Mesendoderm (in vitro differentiated cells): ENCODE results near the gene OCLN.
"Not testable (repeated sequence)": the region's sequence is repeated elsewhere in the genome, so short reads cannot be mapped to it uniquely, and the experiment has no call there.

ENCODE experiments used
- DNase-seq: peaks from one replicate; pipeline ENCODE4 v3.0.0; 2013
- H2AK5ac ChIP-seq: 2 replicates; pipeline ENCODE4 v1.6.1; 2013; ENCODE audit warnings: low read length, inconsistent platforms
- H2BK120ac ChIP-seq: 2 replicates; pipeline ENCODE4 v1.6.1; 2013; ENCODE audit warnings: low read depth, mild to moderate bottlenecking, low read length, moderate library complexity, mixed read lengths
- H2BK15ac ChIP-seq: replicated peaks from 2 replicates; pipeline ENCODE4 v1.6.1; 2013; ENCODE audit warnings: low read depth, mild to moderate bottlenecking, moderate library complexity
- H2BK5ac ChIP-seq: 2 replicates; pipeline ENCODE4 v1.6.1; 2013; ENCODE audit warnings: low read length, inconsistent platforms
- H3K18ac ChIP-seq: 2 replicates; pipeline ENCODE4 v1.6.1; 2013; ENCODE audit warnings: mild to moderate bottlenecking, low read length, mixed read lengths
- H3K23ac ChIP-seq: one replicate; pipeline ENCODE4 v1.6.1; 2013; ENCODE audit warnings: low read length
- H3K27ac ChIP-seq: 2 replicates; pipeline ENCODE4 v1.5.1; 2013; ENCODE audit warnings: low read depth, mild to moderate bottlenecking, inconsistent platforms, low read length, moderate library complexity
- H3K27me3 ChIP-seq: 2 replicates; pipeline ENCODE4 v1.6.1; 2013; ENCODE audit warnings: low read length, control low read depth, mild to moderate bottlenecking, inconsistent platforms; ENCODE audit not compliant: insufficient read depth, poor library complexity
- H3K36me3 ChIP-seq: 2 replicates; pipeline ENCODE4 v1.6.1; 2013; ENCODE audit warnings: low read length, inconsistent platforms; ENCODE audit not compliant: control insufficient read depth, insufficient read depth
- H3K4ac ChIP-seq: one replicate; pipeline ENCODE4 v1.6.1; 2013; ENCODE audit warnings: low read depth, mild to moderate bottlenecking, low read length, moderate library complexity
- H3K4me1 ChIP-seq: 2 replicates; pipeline ENCODE4 v1.6.1; 2013; ENCODE audit warnings: low read depth, low read length, inconsistent platforms; ENCODE audit not compliant: control insufficient read depth
- H3K4me2 ChIP-seq: 2 replicates; pipeline ENCODE4 v1.6.1; 2013; ENCODE audit warnings: low read length
- H3K4me3 ChIP-seq: 2 replicates; pipeline ENCODE4 v1.5.1; 2013; ENCODE audit warnings: mild to moderate bottlenecking, low read length
- H3K56ac ChIP-seq: one replicate; pipeline ENCODE4 v1.6.1; 2013; ENCODE audit warnings: low read length
- H3K79me1 ChIP-seq: 2 replicates; pipeline ENCODE4 v1.6.1; 2013; ENCODE audit warnings: low read length, inconsistent platforms
- H3K79me2 ChIP-seq: 2 replicates; pipeline ENCODE4 v1.6.1; 2013; ENCODE audit warnings: mild to moderate bottlenecking, low read length; ENCODE audit not compliant: control insufficient read depth, insufficient read depth
- H3K9ac ChIP-seq: 2 replicates; pipeline ENCODE4 v1.6.1; 2013; ENCODE audit warnings: low read length, inconsistent platforms
- H4K5ac ChIP-seq: one replicate; pipeline ENCODE4 v1.6.1; 2013; ENCODE audit warnings: low read length
- H4K8ac ChIP-seq: one replicate; pipeline ENCODE4 v1.6.1; 2013; ENCODE audit warnings: low read depth, mild to moderate bottlenecking, control low read depth, low read length, moderate library complexity
- WGBS: extraction: QIAGEN DNeasy Blood & Tissue Kit; methylation state at CpG from one replicate; pipeline ENCODE4 v1.1.7; 2013; ENCODE audit warnings: low lambda C conversion rate, missing lambda C conversion rate; ENCODE audit not compliant: insufficient coverage; ENCODE audit errors: extremely low coverage; 5-methylcytosine and 5-hydroxymethylcytosine counted together

OCLN gene

DNA sequence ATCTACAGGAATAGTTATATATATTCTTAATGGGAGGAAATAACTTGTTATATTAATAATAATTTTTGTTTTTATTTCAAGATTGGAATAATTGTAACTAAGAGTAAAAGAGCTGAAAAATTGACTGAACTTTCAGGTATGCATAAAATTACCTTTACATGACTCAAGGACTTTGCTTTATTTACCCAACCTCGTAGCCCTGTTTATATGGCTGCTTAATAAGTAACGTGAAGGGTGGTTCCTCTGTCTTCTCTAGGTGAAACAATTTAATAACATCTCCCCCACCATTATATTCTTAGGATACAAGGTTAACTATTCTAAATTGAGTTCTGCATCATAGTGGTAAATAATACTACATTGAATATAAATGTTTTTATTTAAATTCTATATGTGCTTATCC, 75.5 kb downstream of the OCLN start:
- H3K79me2 ChIP-seq, H4K5ac ChIP-seq, H3K27ac ChIP-seq, DNase-seq, H3K56ac ChIP-seq, H3K9ac ChIP-seq, H2AK5ac ChIP-seq, H3K36me3 ChIP-seq, H3K4me2 ChIP-seq, H3K4ac ChIP-seq, H2BK15ac ChIP-seq, H3K4me3 ChIP-seq, H2BK120ac ChIP-seq, H3K23ac ChIP-seq, H3K27me3 ChIP-seq, H3K4me1 ChIP-seq, H3K79me1 ChIP-seq, H2BK5ac ChIP-seq, H4K8ac ChIP-seq, H3K18ac ChIP-seq: not testable (repeated sequence)
- WGBS = no CpG with 5 or more reads among the region's 2 CpGs

DNA sequence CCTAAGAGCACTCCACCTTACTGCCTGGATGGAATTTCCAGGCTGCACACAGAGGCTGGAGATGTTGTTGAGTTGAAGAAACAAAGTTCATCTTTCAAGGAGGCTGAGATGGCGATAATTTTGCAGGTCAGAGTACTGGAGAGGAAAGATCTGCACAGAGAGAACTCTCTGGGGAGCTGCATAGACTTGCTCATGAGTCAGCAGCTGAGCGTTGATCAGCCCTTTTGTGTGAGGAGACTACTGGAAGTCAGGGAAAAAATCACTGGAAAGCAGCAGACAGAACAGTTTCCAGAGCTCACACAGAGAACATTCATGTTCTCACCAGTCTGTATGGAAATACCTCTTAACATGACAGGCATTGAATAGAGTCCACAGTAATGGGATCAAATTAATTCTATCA, 90.8 kb downstream of the OCLN start:
- H3K36me3 ChIP-seq, H3K79me2 ChIP-seq: not testable (repeated sequence)

DNA sequence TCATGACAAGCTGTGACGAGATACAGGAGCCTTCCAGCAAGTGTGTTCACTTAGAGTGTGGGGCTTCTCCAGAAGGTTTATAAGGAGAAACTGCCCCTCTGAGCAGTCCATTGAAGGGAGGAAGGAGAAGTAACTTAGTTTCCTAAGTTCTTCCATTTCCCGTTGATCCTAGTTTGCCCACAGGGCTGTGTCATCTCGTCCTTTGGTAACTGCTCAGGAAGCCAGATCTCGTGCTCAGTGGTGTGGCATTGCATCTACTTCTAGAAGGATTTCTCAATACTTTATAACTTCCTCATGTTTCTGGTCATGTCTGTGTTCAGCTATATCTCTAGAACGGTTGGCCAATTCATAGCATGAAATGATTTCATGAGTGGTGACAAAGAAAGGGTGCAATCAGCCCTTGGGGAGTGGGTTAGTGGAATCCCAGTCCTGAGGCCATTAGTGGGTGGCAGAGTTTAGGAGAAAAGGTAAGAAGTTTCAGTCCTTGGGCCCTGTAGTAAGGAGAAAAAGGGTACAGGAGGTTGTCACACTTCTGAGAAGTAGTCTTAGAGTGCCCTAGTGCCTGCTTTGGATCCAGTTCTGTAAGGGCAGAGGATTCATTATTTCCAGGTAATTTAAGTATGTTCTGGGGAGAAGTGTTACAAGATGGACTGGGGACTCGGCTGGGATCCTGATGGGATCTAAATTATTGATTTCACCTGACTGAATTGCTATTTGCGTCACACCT, 103.7 kb downstream of the OCLN start:
- WGBS = no CpG with 5 or more reads among the region's 7 CpGs
- H3K27me3 ChIP-seq = not testable (repeated sequence)

More for the DNA sequence above, 90.8 kb downstream of the OCLN start:
- not testable (repeated sequence) for H3K79me1 ChIP-seq, H3K4me1 ChIP-seq, H3K4ac ChIP-seq, H3K18ac ChIP-seq, H3K9ac ChIP-seq, H2BK5ac ChIP-seq, H3K27me3 ChIP-seq, H2BK120ac ChIP-seq, H4K5ac ChIP-seq, H2AK5ac ChIP-seq, H2BK15ac ChIP-seq, H3K56ac ChIP-seq, H3K4me2 ChIP-seq, DNase-seq, H3K23ac ChIP-seq, H3K4me3 ChIP-seq, H3K27ac ChIP-seq, H4K8ac ChIP-seq
- no CpG with 5 or more reads among the region's 2 CpGs for WGBS

DNA sequence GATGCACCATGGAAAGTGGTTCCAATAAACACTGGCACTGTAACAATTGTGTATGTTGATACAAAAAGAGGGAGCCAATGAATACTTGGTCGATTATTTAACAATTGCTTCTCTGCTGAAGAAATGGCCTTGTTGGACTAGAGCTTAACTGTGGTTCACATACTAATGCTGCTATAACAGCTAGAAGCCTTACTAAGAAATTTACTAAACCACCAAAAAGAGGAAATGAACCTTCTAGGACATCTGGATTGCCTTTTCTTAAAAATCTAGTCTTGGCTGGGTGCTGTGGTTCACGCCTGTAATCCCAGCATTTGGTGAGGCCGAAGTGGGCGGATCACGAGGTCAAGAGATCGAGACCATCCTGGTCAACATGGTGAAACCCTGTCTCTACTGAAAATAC, 109.4 kb downstream of the OCLN start:
- H3K4me2 ChIP-seq, H2BK5ac ChIP-seq, H3K79me1 ChIP-seq, H2AK5ac ChIP-seq, DNase-seq, H2BK15ac ChIP-seq, H3K36me3 ChIP-seq, H3K4me3 ChIP-seq, H4K8ac ChIP-seq, H3K23ac ChIP-seq, H3K27me3 ChIP-seq, H3K27ac ChIP-seq, H3K56ac ChIP-seq, H2BK120ac ChIP-seq, H3K4me1 ChIP-seq, H3K79me2 ChIP-seq, H3K18ac ChIP-seq, H4K5ac ChIP-seq, H3K4ac ChIP-seq, H3K9ac ChIP-seq: not testable (repeated sequence)
- WGBS = no CpG with 5 or more reads among the region's 6 CpGs

More for the DNA sequence above, 103.7 kb downstream of the OCLN start:
- H3K27ac ChIP-seq, H3K79me2 ChIP-seq, H3K18ac ChIP-seq, H3K56ac ChIP-seq, H4K5ac ChIP-seq, H3K4me1 ChIP-seq, H2AK5ac ChIP-seq, H2BK5ac ChIP-seq, H3K4ac ChIP-seq, DNase-seq, H4K8ac ChIP-seq, H2BK15ac ChIP-seq, H3K4me3 ChIP-seq, H2BK120ac ChIP-seq, H3K23ac ChIP-seq, H3K9ac ChIP-seq, H3K36me3 ChIP-seq, H3K4me2 ChIP-seq, H3K79me1 ChIP-seq: not testable (repeated sequence)

DNA sequence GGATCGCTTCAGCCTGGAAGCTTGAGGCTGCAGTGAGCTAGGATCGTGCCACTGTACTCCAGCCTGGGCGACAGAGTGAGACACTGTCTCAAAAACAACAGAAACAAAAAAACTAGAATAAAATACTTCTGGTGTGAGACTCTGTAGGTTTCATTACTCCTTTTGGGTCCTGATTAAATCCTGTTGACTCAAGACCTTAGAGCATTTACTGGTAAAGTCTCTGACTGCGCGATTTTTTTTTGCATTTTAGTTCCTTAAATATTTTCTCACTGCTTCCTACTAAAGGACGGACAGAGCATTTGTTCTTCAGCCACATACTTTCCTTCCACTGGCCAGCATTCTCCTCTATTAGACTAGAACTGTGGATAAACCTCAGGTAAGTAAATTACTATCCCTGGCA, 114.2 kb downstream of the OCLN start:
- H3K4ac ChIP-seq, H4K5ac ChIP-seq, H3K4me2 ChIP-seq, H3K9ac ChIP-seq, H3K4me1 ChIP-seq, H3K56ac ChIP-seq, H3K27me3 ChIP-seq, H3K79me1 ChIP-seq, H2AK5ac ChIP-seq, H3K23ac ChIP-seq, H3K79me2 ChIP-seq, H3K27ac ChIP-seq, H2BK15ac ChIP-seq, H2BK5ac ChIP-seq, H3K4me3 ChIP-seq, H2BK120ac ChIP-seq, DNase-seq, H3K18ac ChIP-seq, H4K8ac ChIP-seq, H3K36me3 ChIP-seq: not testable (repeated sequence)
- WGBS = no CpG with 5 or more reads among the region's 6 CpGs
